Measurements from ENCODE around the gene NOC2L. TPM values are rescaled to one million over a fixed set of nuclear protein-coding genes. Genes with fewer than 3 reads are reported as not detected.
"Not testable (repeated sequence)": the region's sequence is repeated elsewhere in the genome, so short reads cannot be mapped to it uniquely, and the experiment has no call there.

The NOC2L gene
- total RNA-seq, 1 donor from 2014 or later = 192 TPM

DNA sequence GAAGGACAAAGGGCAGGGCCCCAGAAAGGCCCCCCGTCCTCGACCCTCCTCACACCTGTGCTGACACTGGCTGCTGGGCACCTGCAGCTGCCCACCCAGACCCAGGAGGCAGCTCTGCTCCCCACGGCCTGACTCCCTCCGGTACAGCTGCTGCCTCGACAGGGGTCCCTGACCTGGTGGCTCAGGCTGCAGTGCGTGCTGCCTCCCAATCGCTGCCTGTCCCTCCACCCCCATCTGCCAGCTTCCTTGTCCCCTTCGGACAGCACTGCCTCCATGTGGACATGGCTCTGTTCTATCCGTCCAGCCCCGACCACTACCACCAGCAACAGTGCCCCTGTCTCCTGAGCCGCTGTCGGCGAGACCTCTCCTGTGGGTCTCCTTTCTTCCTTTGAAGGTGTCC, 4.1 kb downstream of the NOC2L start:
- Mint-ChIP-seq H3K4me3 (no peak overlapping the region), H3K36me3 (ENCODE audit: low read depth) (peaks cover 56% of the 10 kb centered on the region), H3K4me1 (peaks cover 20% of the 10 kb centered on the region), H3K9me3 (no peaks in the 10 kb centered on the region), H3K27ac (no peak overlapping the region), H3K27me3 (no peaks in the 10 kb centered on the region)
- no peak for DNase-seq
- intact Hi-C loops (cut with micrococcal nuclease) = no loop called here

DNA sequence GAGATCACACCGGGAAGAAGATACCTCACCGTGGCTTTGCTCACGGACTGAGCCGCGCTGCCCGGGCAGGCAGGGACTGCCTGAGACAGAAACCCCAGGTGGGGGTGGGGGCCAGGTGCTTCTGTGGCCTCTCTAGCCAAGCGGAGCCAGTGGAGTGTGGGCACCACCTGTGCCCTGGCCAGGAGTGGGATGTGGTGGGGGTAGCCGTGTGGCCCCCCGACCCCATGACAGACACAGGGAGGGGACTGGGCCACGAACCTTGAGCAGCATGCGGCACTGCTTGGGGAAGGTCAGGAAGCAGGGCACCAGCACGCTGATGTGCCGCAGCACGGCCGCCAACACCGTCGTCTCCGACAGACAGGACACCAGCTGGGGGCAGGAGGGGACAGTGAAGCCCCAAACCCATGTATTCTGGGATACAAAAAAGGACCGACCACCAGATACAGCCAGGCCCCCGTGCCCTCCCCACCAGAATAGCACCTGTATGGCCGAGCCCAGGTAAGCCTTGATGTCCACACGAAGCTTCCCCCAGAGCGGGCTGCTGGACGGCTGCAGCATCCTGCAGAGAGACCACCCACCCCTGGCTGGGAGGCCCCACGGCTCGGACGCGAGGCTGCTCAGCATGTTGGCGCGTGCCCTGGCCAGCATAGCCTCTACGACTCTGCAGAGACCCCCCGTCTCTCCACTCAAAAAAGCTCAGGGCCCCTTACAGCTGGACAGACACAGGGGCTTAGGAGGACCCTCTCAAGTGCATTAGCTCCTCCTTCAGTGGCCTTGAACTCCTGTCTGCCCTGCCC, 5.3 kb downstream of the NOC2L start:
- peaks cover 64% of the 10 kb centered on the region for H3K36me3 Mint-ChIP-seq (ENCODE audit: low read depth)
- intact Hi-C loops (cut with micrococcal nuclease) = no loop called here
- no peak overlapping the region for H3K4me3 Mint-ChIP-seq

DNA sequence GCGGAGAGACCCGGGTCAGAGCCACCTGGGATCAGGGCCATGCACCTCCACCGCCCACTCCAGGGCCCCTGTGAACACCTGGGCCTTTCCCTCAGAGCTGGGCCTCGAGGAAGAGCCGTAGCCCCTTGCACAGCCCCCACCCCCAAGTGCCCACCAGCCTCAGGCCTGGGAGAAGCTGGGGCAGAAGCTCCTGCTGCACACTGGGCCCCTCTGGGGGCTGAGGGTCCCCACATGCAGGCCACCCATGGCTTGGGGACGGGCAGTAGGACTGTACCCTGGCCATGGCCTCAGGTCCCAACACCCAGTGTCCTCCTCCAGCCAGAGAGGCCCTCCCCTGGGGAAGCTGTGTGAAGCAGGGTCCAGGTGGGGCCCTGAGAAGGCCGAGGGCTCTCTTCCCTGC, 6.5 kb downstream of the NOC2L start:
- intact Hi-C loops (cut with micrococcal nuclease) = no loop called here
- Mint-ChIP-seq H3K27ac (no peak overlapping the region), H3K4me1 (peaks cover 11% of the 10 kb centered on the region), H3K36me3 (ENCODE audit: low read depth) (peaks cover 64% of the 10 kb centered on the region), H3K27me3 (no peaks in the 10 kb centered on the region), H3K9me3 (no peaks in the 10 kb centered on the region), H3K4me3 (no peak overlapping the region)
- DNase-seq = no peak

More for the DNA sequence above, 5.3 kb downstream of the NOC2L start:
- peaks cover 17% of the 10 kb centered on the region for H3K4me1 Mint-ChIP-seq
- no peaks in the 10 kb centered on the region for H3K27me3 Mint-ChIP-seq
- H3K9me3 Mint-ChIP-seq = no peaks in the 10 kb centered on the region
- no peak overlapping the region for H3K27ac Mint-ChIP-seq
- DNase-seq = no peak

DNA sequence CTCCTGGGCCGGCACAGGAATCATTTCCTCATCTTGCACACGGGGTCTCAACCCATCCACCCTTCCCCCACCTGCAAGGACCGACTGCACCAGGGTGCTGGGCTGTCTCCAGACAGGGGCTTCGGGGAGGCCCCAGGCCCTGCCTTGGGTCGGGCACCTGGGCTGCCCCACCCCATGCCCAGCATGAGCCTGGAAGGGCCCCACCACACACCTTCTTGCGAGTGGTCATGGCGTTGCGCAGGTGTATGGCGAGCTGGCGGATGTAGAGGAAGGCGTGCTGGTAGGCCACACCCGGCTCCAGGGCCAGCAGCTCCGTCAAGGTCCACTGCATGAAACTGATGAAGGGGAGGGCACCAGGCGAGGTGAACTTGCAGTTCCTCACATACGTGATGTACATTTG, 6.9 kb downstream of the NOC2L start:
- peaks cover 62% of the 10 kb centered on the region for H3K36me3 Mint-ChIP-seq (ENCODE audit: low read depth)
- no peaks in the 10 kb centered on the region for H3K9me3 Mint-ChIP-seq
- no peak overlapping the region for H3K4me3 Mint-ChIP-seq
- intact Hi-C loops (cut with micrococcal nuclease) = no loop called here
- no peak overlapping the region for H3K27ac Mint-ChIP-seq
- peaks cover 7% of the 10 kb centered on the region for H3K4me1 Mint-ChIP-seq
- H3K27me3 Mint-ChIP-seq = no peaks in the 10 kb centered on the region
- no peak for DNase-seq

DNA sequence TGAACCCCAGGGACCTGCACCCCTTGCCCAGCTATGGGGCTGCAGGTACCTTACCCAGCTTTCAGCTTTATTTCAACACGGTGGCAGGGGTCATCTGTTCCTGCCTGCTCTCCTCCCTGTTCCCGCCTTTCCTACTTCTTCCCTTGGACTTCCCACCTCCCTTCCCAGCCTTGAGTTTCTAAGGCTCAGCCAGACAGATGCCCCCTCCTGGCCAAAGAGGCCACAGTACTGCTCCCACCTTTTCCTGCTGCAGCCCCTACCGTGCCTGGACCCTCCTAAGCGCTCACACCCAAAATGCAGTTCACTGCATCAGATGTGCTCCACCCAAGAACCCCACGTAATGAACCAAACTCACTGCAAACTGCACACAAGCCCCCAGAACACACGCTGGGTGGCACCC, 7.7 kb downstream of the NOC2L start:
- Mint-ChIP-seq H3K9me3 (no peaks in the 10 kb centered on the region), H3K4me1 (peaks cover 7% of the 10 kb centered on the region), H3K27ac (no peak overlapping the region), H3K4me3 (no peak overlapping the region), H3K27me3 (no peaks in the 10 kb centered on the region), H3K36me3 (ENCODE audit: low read depth) (peaks cover 65% of the 10 kb centered on the region)
- DNase-seq = no peak
- intact Hi-C loops (cut with micrococcal nuclease) = no loop called here

DNA sequence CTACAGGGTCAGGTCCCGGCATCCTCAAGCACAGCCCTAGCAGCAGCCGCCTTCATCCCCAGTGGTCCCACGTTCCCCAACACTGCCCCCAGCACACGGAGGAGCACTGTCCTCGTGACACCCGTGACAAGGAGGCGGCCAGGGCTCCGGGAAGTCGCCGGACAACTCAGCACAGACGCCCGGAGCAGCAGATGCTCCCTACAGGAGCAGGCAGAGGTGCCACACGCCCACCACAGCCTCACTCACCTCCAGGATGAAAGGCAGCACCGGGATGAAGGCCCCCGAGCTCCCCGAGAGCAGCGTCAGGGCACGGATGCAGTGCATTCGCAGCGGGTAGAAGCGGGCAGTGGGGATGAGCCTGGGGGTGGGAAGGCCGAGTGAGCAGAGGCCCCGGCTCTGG, 8.2 kb downstream of the NOC2L start:
- H3K9me3 Mint-ChIP-seq = no peaks in the 10 kb centered on the region
- H3K27ac Mint-ChIP-seq = no peak overlapping the region
- peaks cover 63% of the 10 kb centered on the region for H3K36me3 Mint-ChIP-seq (ENCODE audit: low read depth)
- DNase-seq = no peak
- H3K4me3 Mint-ChIP-seq = no peak overlapping the region
- intact Hi-C loops (cut with micrococcal nuclease) = no loop called here
- no peaks in the 10 kb centered on the region for H3K27me3 Mint-ChIP-seq
- peaks cover 7% of the 10 kb centered on the region for H3K4me1 Mint-ChIP-seq

DNA sequence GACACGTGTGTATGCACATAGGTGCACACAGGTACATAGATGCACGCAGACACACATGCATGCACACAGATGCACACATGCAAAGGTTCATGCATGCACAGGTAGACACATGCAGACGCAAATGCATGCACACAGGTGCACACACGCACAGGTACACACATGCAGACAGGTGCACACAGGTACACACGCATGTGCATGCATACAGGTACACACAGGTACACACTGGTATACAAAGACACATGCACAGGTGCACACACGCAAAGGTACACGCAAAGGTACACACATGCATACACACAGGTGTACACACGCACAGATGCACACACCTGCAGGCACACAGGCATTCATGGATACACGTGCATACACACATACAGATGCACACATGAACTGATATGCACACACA, 8.8 kb downstream of the NOC2L start:
- no peak for DNase-seq
- intact Hi-C loops (cut with micrococcal nuclease) = no loop called here
- Mint-ChIP-seq H3K27ac (no peak overlapping the region), H3K36me3 (ENCODE audit: low read depth) (peaks cover 65% of the 10 kb centered on the region), H3K9me3 (no peaks in the 10 kb centered on the region), H3K4me1 (peaks cover 7% of the 10 kb centered on the region), H3K4me3 (no peak overlapping the region), H3K27me3 (no peaks in the 10 kb centered on the region)

DNA sequence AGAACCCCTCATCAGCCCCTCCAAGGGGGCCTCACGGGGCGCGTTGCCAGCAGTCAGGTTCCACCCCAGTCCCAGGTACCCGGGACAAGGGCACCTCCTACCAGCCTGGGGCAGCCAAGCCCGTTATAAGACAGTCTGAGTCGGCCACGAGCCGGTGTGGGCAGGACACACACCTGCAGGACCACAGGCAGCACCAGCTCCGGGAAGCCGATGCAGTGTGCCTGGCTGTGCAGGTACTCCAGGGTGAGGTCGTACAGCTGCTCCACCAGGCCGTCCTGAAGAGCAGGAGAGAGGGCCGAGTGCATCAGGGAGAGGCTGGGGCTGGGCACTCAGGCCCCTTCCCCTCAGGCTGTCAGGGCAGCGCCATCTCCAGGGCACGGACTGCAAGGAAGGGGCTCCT, 11.1 kb downstream of the NOC2L start:
- no peak for DNase-seq
- no peak overlapping the region for H3K27ac Mint-ChIP-seq
- peaks cover 57% of the 10 kb centered on the region for H3K36me3 Mint-ChIP-seq (ENCODE audit: low read depth)
- peaks cover 4% of the 10 kb centered on the region for H3K4me1 Mint-ChIP-seq
- peaks cover 4% of the 10 kb centered on the region for H3K27me3 Mint-ChIP-seq
- H3K9me3 Mint-ChIP-seq = no peaks in the 10 kb centered on the region
- intact Hi-C loops (cut with micrococcal nuclease) = no loop called here
- no peak overlapping the region for H3K4me3 Mint-ChIP-seq

DNA sequence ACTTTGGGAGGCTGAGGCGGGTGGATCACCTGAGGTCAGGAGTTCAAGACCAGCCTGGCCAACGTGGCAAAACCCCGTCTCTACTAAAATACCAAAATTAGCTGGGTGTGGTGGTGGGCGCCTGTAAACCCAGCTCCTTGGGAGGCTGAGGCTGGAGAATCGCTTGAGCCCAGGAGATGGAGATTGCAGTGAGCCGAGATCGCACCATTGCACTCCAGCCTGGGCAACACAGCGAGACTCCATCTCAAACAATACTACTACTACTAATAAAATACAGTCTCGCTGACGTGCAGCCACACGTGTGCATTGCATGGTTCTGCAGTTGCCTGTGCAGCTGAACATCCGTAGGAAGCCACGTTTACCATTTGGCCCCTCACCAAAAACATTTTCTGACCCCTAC, 12.2 kb downstream of the NOC2L start:
- H3K27ac Mint-ChIP-seq; intact Hi-C loops (cut with micrococcal nuclease); H3K4me1 Mint-ChIP-seq; H3K27me3 Mint-ChIP-seq; H3K4me3 Mint-ChIP-seq; DNase-seq; H3K9me3 Mint-ChIP-seq: not testable (repeated sequence)
- peaks cover 53% of the 10 kb centered on the region for H3K36me3 Mint-ChIP-seq (ENCODE audit: low read depth)

DNA sequence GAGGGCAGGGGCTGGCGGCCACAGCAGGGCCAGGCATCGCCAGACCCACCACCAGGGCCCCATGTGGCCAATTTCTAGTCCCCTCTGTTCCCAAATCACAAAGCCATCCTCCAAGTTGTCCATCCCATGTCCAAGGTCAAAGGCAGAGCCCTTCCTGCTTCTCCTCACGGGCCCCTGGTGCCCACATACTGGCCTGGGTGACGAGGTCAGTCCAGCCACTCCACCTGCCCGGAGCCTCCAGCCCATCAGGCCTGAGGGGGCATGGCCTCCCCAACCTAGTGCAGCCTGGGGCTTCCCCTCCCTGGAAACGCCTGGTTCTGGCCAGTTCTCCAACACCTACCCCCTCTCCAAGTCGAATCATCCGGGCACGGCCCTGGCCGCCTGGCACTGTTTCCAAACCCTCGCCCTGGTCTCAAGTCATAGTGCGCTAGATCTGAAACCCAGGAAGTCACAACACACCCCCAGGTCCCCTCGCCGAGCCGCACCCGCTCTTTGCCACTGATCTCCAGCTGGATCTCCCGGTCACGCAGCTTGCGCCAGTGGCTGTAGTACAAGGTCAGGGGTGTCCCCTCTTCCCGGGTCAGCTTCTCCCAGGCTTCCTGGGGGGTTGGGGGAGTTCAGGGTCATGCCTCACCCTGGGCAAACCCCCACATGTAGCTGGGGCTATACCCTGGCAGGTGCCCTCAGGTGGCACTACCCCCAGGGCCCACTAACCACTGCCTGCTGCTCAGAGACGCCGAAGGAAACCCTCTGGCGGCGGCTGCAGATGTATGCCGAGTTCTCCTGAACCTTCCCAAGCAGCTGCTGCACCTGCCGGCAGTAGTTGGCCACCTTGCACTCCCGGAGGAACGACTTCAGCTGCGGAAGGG, 13.1 kb downstream of the NOC2L start:
- DNase-seq = no peak
- intact Hi-C loops (cut with micrococcal nuclease) = no loop called here
- Mint-ChIP-seq H3K4me1 (peaks cover 5% of the 10 kb centered on the region), H3K9me3 (no peaks in the 10 kb centered on the region), H3K27ac (no peak overlapping the region), H3K27me3 (peaks cover 8% of the 10 kb centered on the region), H3K4me3 (no peak overlapping the region), H3K36me3 (ENCODE audit: low read depth) (peaks cover 46% of the 10 kb centered on the region)

DNA sequence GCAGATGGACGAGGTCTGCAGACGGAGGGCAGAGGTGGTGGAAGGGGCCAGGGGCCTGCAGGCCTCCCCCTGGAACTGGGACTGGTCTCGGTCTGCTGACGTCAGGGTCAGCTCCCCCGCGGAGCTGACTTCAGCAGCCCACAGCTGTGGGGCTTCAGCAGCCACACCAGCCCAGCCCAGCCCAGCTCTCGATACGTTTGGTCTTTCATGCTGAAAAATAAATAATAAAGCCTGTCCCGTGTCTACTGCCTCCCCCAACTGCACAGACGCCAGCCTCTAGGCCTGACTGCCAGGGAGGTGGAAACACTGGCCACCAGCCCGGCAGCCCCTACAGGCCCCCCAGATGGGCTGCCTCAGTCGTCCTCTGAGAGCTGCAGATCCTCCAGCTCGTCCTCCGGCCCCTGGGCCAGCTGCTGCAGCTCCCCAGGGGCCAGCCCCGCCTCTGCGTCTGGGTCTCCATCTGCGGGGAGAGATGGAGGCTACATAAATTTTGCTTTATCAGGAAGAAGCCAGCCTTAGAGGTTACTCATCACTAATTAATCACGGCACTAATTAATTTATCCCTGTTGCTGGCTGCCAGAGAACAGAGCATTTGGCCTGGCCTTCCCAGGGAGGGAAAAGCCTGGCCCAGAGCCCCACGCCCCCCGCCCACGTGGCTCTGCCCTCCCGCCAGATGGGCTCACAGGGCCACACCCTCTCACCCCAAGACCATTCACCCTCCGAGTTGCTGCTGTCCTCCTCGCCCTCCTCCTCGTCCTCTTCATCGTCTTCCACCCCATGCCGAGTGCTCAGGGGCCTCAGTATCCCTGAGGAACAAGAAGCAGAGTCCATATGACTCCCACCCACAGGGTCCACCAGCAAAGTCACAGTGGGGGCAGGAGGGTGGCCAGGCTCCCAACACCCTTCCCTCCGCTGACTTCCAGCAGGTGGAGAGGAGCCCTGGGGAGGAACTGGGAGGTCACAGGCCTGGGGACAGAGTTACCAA, 14.4 kb downstream of the NOC2L start:
- H3K4me1 Mint-ChIP-seq = peaks cover 7% of the 10 kb centered on the region
- H3K36me3 Mint-ChIP-seq (ENCODE audit: low read depth) = peaks cover 35% of the 10 kb centered on the region
- H3K9me3 Mint-ChIP-seq = no peaks in the 10 kb centered on the region
- DNase-seq = no peak
- intact Hi-C loops (cut with micrococcal nuclease) = no loop called here
- H3K4me3 Mint-ChIP-seq = no peak overlapping the region
- H3K27me3 Mint-ChIP-seq = peaks cover 11% of the 10 kb centered on the region
- no peak overlapping the region for H3K27ac Mint-ChIP-seq

DNA sequence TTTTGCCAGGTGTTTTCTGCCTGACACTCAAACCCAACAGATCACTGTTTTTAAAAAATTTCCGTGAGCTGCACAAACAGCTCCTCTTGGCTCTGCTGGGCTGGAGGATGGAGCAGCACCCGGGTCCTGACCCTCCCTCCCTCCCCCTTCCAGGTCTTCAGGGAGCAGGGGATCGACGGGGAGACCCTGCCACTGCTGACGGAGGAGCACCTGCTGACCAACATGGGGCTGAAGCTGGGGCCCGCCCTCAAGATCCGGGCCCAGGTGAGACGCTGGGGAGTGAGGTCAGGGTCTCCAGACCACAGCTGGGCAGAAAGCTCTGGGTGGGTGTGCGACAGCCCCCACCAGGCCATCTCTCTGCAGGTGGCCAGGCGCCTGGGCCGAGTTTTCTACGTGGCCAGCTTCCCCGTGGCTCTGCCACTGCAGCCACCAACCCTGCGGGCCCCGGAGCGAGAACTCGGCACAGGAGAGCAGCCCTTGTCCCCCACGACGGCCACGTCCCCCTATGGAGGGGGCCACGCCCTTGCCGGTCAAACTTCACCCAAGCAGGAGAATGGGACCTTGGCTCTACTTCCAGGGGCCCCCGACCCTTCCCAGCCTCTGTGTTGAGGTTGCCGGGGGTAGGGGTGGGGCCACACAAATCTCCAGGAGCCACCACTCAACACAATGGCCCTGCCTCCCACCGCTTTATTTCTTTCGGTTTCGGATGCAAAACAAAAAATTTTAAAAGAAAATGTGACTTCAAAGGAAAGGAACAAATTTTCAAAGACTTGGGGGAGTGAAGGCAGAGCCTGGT, 15.3 kb downstream of the NOC2L start:
- DNase-seq = no peak
- Mint-ChIP-seq H3K27ac (no peak overlapping the region), H3K27me3 (peaks cover 16% of the 10 kb centered on the region), H3K9me3 (no peaks in the 10 kb centered on the region), H3K36me3 (ENCODE audit: low read depth) (peaks cover 28% of the 10 kb centered on the region), H3K4me1 (peaks cover 7% of the 10 kb centered on the region), H3K4me3 (no peak overlapping the region)
- intact Hi-C loops (cut with micrococcal nuclease) = no loop called here

All from activated CD4-positive, alpha-beta T cell treated with anti-CD3 and anti-CD28 coated beads, Interleukin-2, amount 10 ng/mL, durations not matched to agents 24 days and 14 days (primary cell).